ENCODE data around the gene PTPN6.
A peak's percentile ranks its signal among the peaks of the same experiment; 100 is the strongest.

PTPN6 gene

GRCh38 chr12:6912164-6912935 lies 38.8 kb upstream of the PTPN6 start:
- H3K9ac ChIP-seq: no peak overlapping the region
- H3K9me3 ChIP-seq (replicated peaks in 1 of 11): no peaks in the 10 kb centered on the region
- TF ChIP-seq Cebpa-rat (IDR thresholded peaks at IDR 0.05): no peak
- H4K20me1 ChIP-seq: peaks cover 0 to 16% (median 3%) of the 10 kb centered on the region in 11 experiments; a peak in 8 of 22 replicates
- H3K4me3 ChIP-seq: no peak overlapping the region
- H3K27ac ChIP-seq: no peak overlapping the region
- H3K36me3 ChIP-seq: peaks cover 0 to 18% (median 0%) of the 10 kb centered on the region in 11 experiments; a peak in 8 of 22 replicates
- peaks cover 10 to 27% (median 20%) of the 10 kb centered on the region in 10 experiments for H3K4me1 ChIP-seq
- H3K27me3 ChIP-seq: peaks cover 53 to 72% (median 67%) of the 10 kb centered on the region in 11 experiments
- no peak overlapping the region for H3K4me2 ChIP-seq

DNA sequence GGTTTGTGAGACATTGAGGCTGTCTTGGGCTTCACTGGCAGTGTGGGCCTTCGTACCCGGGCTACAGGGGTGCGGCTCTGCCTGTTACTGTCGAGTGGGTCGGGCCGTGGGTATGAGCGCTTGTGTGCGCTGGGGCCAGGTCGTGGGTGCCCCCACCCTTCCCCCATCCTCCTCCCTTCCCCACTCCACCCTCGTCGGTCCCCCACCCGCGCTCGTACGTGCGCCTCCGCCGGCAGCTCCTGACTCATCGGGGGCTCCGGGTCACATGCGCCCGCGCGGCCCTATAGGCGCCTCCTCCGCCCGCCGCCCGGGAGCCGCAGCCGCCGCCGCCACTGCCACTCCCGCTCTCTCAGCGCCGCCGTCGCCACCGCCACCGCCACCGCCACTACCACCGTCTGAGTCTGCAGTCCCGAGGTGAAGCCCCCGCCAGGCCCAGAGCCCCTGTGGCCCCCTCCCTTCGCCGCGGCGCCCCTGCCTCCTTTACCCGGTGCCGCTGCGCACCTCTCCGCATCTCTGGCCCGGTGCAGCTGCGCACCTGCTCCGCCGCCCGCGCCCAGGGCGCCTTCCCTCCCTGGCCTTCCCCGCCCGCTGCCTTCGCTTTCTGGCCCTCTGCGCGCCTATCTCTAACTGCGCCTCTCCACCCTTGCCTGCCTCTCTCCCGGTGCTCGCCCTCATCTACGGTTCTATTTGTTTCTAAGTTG lies 36.8 kb upstream of the PTPN6 start, which contains the start of gene ENO2:
TSS of gene ENO2 (plus strand) at position 335 of the 701 bp plus-strand sequence. CDS start 1,253 bp downstream, outside the sequence.
- TF ChIP-seq Cebpa-rat (IDR thresholded peaks at IDR 0.05): no peak
- Histone ChIP-seq H3K9me3 (replicated peaks in 1 of 11) (no peaks in the 10 kb centered on the region), H3K9ac (peak within 1 kb of the TSS; percentile 36 to 80 (median 63); a peak in 21 of 22 replicates), H3K4me1 (peaks cover 11 to 33% (median 21%) of the 10 kb centered on the region in 10 experiments), H4K20me1 (peaks cover 0 to 16% (median 3%) of the 10 kb centered on the region in 11 experiments; a peak in 8 of 22 replicates), H3K27ac (peak within 1 kb of the TSS in 4 of 11 experiments; percentile 17 to 46 (median 38); a peak in 8 of 22 replicates), H3K4me2 (peak within 1 kb of the TSS; percentile 91 to 98 (median 93)), H3K27me3 (peaks cover 53 to 75% (median 68%) of the 10 kb centered on the region in 11 experiments), H3K36me3 (peaks cover 0 to 18% (median 0%) of the 10 kb centered on the region in 11 experiments; a peak in 4 of 22 replicates), H3K4me3 (peak within 1 kb of the TSS; percentile 61 to 76 (median 68))

DNA sequence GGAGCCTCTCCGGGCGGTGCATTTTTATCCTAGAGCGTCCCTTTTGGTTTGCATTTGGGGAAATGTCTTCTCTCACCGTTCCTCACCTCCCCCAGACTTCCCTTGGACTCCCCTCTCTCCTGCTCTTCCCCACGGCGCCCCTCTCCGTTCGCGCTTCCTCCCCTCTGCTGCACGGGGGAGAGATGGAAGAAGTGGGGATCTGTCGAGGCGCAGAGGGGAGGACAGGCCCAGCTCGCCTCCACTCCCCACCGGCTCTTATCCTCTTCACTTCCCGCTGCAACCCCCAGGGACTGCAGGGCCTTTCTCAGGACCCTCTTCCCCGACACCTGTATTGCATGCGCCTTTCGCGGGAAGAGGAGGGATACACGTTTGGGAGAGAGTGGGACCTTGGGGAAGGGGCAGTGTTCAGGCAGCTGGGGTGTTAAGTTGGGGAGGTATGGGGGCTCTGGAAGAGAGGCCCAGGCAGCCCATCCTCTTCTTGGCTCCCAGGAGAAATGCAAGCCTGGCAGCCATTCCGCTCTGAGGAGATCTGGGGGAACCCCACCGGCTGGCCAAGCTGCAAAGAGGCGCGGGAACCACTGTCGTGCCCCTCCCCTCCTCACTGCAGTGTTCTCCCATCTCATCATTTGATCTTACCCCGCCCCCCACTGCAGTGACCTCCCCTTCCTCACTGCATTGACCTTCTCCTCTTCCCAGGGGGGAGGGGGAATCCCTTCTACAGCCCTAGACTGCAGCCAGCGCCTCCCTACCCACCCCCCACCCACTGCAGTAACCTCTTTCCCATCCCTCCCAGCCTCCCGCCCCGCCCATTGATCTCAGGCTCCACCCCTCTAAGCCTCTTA lies 36.0 kb upstream of the PTPN6 start:
- no peaks in the 10 kb centered on the region for H3K9me3 ChIP-seq (replicated peaks in 1 of 11)

GRCh38 chr12:6915789-6916285 lies 35.3 kb upstream of the PTPN6 start:
- Histone ChIP-seq H3K9ac (no peak overlapping the region), H3K36me3 (peaks cover 0 to 21% (median 0%) of the 10 kb centered on the region in 11 experiments; a peak in 4 of 22 replicates), H3K27me3 (peaks cover 51 to 74% (median 65%) of the 10 kb centered on the region in 11 experiments), H4K20me1 (peaks cover 0 to 16% (median 3%) of the 10 kb centered on the region in 11 experiments; a peak in 8 of 22 replicates), H3K9me3 (replicated peaks in 1 of 11) (no peaks in the 10 kb centered on the region), H3K27ac (no peak overlapping the region), H3K4me2 (peak overlapping the region in 5 of 11 experiments; percentile 18 to 98 (median 92); a peak in 8 of 22 replicates), H3K4me1 (peaks cover 16 to 41% (median 29%) of the 10 kb centered on the region in 10 experiments), H3K4me3 (peak overlapping the region in 1 of 10 experiments; percentile 36; a peak in 1 of 20 replicates)
- TF ChIP-seq Cebpa-rat (IDR thresholded peaks at IDR 0.05): no peak

More for the DNA sequence above, 36.0 kb upstream of the PTPN6 start:
- H4K20me1 ChIP-seq: peaks cover 0 to 16% (median 3%) of the 10 kb centered on the region in 11 experiments; a peak in 8 of 22 replicates
- peaks cover 0 to 18% (median 0%) of the 10 kb centered on the region in 11 experiments; a peak in 4 of 22 replicates for H3K36me3 ChIP-seq
- no peak for TF ChIP-seq Cebpa-rat (IDR thresholded peaks at IDR 0.05)
- H3K27ac ChIP-seq: peak overlapping the region in 2 of 11 experiments; percentile 40 to 46; a peak in 2 of 22 replicates
- peaks cover 16 to 41% (median 28%) of the 10 kb centered on the region in 10 experiments for H3K4me1 ChIP-seq
- peaks cover 53 to 75% (median 68%) of the 10 kb centered on the region in 11 experiments for H3K27me3 ChIP-seq
- peak overlapping the region; percentile 91 to 98 (median 93) for H3K4me2 ChIP-seq
- H3K9ac ChIP-seq: peak overlapping the region in 9 of 11 experiments; percentile 59 to 80 (median 63); a peak in 18 of 22 replicates
- peak overlapping the region; percentile 61 to 76 (median 68) for H3K4me3 ChIP-seq

DNA sequence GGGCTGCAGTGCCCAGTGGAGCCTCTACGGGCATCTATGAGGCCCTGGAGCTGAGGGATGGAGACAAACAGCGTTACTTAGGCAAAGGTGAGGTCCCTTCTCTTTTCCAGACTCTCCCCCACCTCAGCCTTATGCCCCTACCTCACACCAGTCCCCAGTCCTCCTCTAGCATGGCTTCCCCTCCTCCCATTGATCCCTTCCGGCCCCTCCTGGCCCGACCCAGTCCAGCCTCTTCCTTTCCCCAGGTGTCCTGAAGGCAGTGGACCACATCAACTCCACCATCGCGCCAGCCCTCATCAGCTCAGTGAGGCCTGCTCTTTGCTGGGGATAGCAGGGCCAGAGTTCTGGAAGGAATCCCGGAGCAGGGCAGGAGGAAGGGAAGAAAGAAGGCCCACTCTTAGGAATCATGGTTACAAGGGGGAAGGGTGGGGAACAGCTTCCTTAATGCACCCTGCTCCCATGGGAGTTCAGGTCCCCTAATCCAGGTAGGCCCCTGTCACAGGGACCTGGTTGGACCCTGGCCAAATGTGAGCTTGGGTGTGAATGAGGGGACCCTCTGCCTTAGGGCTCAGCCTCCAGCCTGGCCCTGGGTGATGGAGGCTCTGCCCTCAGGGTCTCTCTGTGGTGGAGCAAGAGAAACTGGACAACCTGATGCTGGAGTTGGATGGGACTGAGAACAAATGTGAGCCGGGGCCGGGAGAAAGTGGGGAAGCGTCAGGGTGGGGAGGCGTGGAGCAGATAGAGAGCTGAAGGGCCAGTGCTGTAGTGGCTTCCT lies 34.5 kb upstream of the PTPN6 start:
- no peak overlapping the region for H3K27ac ChIP-seq
- TF ChIP-seq Cebpa-rat (IDR thresholded peaks at IDR 0.05): no peak

GRCh38 chr12:6917491-6918231 lies 33.5 kb upstream of the PTPN6 start:
- Histone ChIP-seq H3K27ac (no peak overlapping the region), H3K4me1 (peaks cover 31 to 57% (median 45%) of the 10 kb centered on the region in 10 experiments), H3K4me2 (peak overlapping the region in 1 of 11 experiments; percentile 98; a peak in 1 of 22 replicates), H4K20me1 (peaks cover 0 to 16% (median 3%) of the 10 kb centered on the region in 11 experiments; a peak in 8 of 22 replicates), H3K27me3 (peaks cover 33 to 56% (median 47%) of the 10 kb centered on the region in 11 experiments), H3K36me3 (peaks cover 0 to 32% (median 0%) of the 10 kb centered on the region in 11 experiments; a peak in 4 of 22 replicates), H3K4me3 (no peak overlapping the region), H3K9me3 (replicated peaks in 1 of 11) (no peaks in the 10 kb centered on the region), H3K9ac (no peak overlapping the region)
- no peak for TF ChIP-seq Cebpa-rat (IDR thresholded peaks at IDR 0.05)

More for the DNA sequence above, 34.5 kb upstream of the PTPN6 start:
- Histone ChIP-seq H3K9ac (no peak overlapping the region), H3K4me2 (peak overlapping the region in 2 of 11 experiments; percentile 51 to 98; a peak in 2 of 22 replicates), H3K9me3 (replicated peaks in 1 of 11) (no peaks in the 10 kb centered on the region), H4K20me1 (peaks cover 0 to 16% (median 3%) of the 10 kb centered on the region in 11 experiments; a peak in 8 of 22 replicates), H3K4me3 (peak overlapping the region in 1 of 10 experiments; percentile 36; a peak in 1 of 20 replicates), H3K36me3 (peaks cover 0 to 29% (median 0%) of the 10 kb centered on the region in 11 experiments; a peak in 4 of 22 replicates), H3K4me1 (peaks cover 20 to 47% (median 35%) of the 10 kb centered on the region in 10 experiments), H3K27me3 (peaks cover 43 to 67% (median 57%) of the 10 kb centered on the region in 11 experiments)
